Large intestine (tissue), 12 donors: Measurements from ENCODE around the gene RAX2. TPM values are rescaled to one million over a fixed set of nuclear protein-coding genes. Genes with fewer than 3 reads are reported as not detected.
"Not testable (repeated sequence)": the region's sequence is repeated elsewhere in the genome, so short reads cannot be mapped to it uniquely, and the experiment has no call there.

Experiments
- DNase-seq, 2 donors: peaks; one replicate each; pipeline versions ENCODE4 v3.0.0 to v3.0.0-alpha.2; 2013
- H3K27ac ChIP-seq: one replicate; pipeline ENCODE4 v1.5.1; 2013; ENCODE audit warnings: low read length
- H3K27me3 ChIP-seq: 2 replicates; pipeline ENCODE4 v1.6.1; 2013; ENCODE audit warnings: low read length; ENCODE audit not compliant: control insufficient read depth, insufficient read depth
- H3K36me3 ChIP-seq: 2 replicates; pipeline ENCODE4 v1.6.1; 2013; ENCODE audit warnings: low read length; ENCODE audit not compliant: control insufficient read depth, insufficient read depth
- H3K4me1 ChIP-seq: one replicate; pipeline ENCODE4 v1.6.1; 2013; ENCODE audit warnings: low read length; ENCODE audit not compliant: control insufficient read depth, insufficient read depth
- H3K4me3 ChIP-seq: one replicate; pipeline ENCODE4 v1.5.1; 2013; ENCODE audit warnings: low read length
- H3K9me3 ChIP-seq: one replicate; pipeline ENCODE4 v1.6.1; 2013; ENCODE audit warnings: mild to moderate bottlenecking, low read depth, low read length, moderate library complexity; ENCODE audit not compliant: control insufficient read depth
- WGBS: methylation state at CpG from one replicate; pipeline ENCODE4 v1.1.5; 2013; ENCODE audit warnings: low lambda C conversion rate; ENCODE audit not compliant: insufficient coverage; 5-methylcytosine and 5-hydroxymethylcytosine counted together
- long read RNA-seq, 11 donors: transcript quantifications; one replicate each; lab custom pipeline, GENCODE V29; 2026
- polyA plus RNA-seq: library from polyadenylated mRNA; unstranded; fragments of 120-200 nt; gene quantifications from one replicate; pipeline ENCODE4 v1.2.1, GENCODE V29; 2013

The RAX2 gene
- 0.01 TPM for polyA plus RNA-seq
- long read RNA-seq, donor 1, result 0 reads
- long read RNA-seq, donor 2, result 0 reads
- long read RNA-seq, donor 3, result 0 reads
- long read RNA-seq, donor 4, result 0 reads
- long read RNA-seq, donor 5, result 0 reads
- long read RNA-seq, donor 6, result 0 reads
- long read RNA-seq, donor 7, result 0 reads
- long read RNA-seq, donor 8, result 0 reads
- long read RNA-seq, donor 9, result 0 reads
- long read RNA-seq, donor 10, result 0 reads
- long read RNA-seq, donor 11, result 0 reads

DNA sequence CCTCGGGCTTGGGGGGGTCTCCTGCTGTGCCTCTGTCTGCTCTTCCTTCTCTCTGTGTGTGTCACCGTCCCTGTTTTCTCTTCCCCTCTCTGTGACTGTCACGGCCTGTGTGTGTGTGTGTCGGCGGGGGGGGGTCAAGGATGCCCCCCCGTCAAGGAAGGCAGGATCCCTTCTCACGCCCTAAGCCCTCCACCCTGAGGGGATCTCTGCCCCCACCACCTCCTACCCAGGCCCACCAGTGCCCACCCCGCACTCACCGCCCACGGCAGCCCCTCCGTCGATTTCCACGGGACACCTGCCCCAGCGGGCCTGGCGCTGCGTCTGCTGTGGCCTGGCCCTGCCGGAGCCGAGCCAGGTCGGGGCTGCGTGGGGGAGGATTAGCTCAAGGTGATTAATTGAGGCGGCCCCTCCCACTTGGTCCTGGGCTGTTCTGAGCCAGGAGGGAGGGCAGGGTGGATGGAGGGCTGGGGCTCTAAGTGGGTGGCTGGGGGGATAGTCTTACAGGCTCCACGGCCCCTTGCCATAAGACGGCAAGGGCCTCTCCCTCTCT is at the start of gene RAX2:
RAX2 (minus strand) TSS at position 323 of the 550 bp plus-strand sequence. CDS start 486 bp downstream, outside the sequence.
- DNase-seq, result no peak
- H3K27ac ChIP-seq, result no peak within 1 kb of the TSS
- H3K27me3 ChIP-seq, result no peaks in the 10 kb centered on the region
- H3K9me3 ChIP-seq, result no peaks in the 10 kb centered on the region
- no CpG with 5 or more reads among the region's 23 CpGs for WGBS
- H3K4me1 ChIP-seq, result peaks cover 3% of the 10 kb centered on the region
- peaks cover 9% of the 10 kb centered on the region for H3K36me3 ChIP-seq
- no peak within 1 kb of the TSS for H3K4me3 ChIP-seq

DNA sequence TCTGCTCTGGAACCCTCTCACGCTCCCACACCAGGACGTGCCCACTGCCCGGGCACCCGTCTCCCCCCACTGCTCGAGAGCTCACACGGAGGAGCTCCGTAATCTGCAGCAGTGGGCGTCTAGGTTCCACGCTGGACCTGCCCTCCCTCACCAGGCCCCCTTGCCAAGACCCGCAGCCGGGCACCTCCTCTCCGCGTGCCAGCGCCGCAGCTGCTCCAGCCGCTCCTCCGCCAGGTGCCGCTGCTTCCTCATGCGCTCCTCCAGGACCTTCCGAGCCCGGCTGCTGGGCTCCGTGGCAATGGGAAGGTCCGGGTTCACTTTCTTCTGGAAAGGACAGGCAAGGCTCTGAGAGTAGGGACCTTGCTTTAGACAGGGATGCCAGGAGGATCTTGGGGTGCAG is 49.1 kb upstream of the RAX2 start:
- Histone ChIP-seq H3K27ac (no peak overlapping the region), H3K9me3 (no peaks in the 10 kb centered on the region), H3K36me3 (no peaks in the 10 kb centered on the region), H3K4me3 (no peak overlapping the region), H3K4me1 (no peaks in the 10 kb centered on the region), H3K27me3 (peaks cover 7% of the 10 kb centered on the region)
- WGBS, result 100% methylated on average over 1 of the region's 23 CpGs
- no peak for DNase-seq

DNA sequence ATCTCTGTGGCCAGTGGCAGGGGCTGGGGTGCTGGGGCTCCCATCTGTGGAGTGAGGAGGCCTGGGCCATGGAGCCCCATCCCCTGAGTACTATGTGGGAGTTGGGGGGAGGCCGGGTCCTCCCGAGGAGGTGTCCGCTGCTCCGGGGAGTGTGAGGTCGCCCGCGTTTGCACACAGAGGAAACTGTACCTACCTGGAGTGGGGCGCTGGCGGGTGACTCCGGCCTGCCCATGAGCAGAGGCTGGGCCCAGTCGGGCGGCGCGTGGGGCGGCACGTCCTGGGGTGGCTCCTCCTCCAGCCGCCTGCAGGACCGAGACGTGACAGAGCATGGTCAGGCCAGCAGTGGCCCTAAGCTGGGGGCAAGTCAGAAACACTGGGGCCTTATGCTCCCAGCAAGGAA is 48.0 kb upstream of the RAX2 start:
- WGBS, result no CpG with 5 or more reads among the region's 19 CpGs
- DNase-seq, result no peak
- Histone ChIP-seq H3K9me3 (no peaks in the 10 kb centered on the region), H3K36me3 (no peaks in the 10 kb centered on the region), H3K27ac (no peak overlapping the region), H3K27me3 (peaks cover 7% of the 10 kb centered on the region), H3K4me3 (no peak overlapping the region), H3K4me1 (no peaks in the 10 kb centered on the region)

DNA sequence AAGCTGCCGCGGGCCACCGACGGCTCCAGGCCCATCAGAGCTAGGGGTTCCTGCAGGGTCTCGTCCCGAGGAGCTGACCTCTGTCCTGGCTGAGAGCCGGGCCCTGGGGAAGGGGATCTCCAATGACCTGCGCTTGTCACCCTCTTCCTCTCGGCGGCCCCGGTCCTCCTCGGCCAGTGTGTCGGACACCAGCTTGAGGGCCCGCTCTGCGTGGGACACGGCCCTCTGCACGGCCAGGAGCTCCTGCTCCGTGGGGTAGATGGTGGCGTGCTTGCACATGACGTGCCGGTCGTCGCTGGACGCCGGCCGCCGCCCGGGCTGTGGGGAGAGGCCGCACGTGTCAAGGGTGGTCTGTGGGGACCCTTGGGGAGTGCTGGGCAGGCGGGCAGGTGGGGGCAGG is 46.9 kb upstream of the RAX2 start:
- H3K27ac ChIP-seq, result no peak overlapping the region
- no peaks in the 10 kb centered on the region for H3K36me3 ChIP-seq
- no peaks in the 10 kb centered on the region for H3K4me1 ChIP-seq
- DNase-seq, result no peak
- WGBS, result no CpG with 5 or more reads among the region's 31 CpGs
- peaks cover 7% of the 10 kb centered on the region for H3K27me3 ChIP-seq
- H3K9me3 ChIP-seq, result no peaks in the 10 kb centered on the region
- no peak overlapping the region for H3K4me3 ChIP-seq

GRCh38 chr19:3818466-3818865 is 46.4 kb upstream of the RAX2 start:
- Histone ChIP-seq H3K27ac (no peak overlapping the region), H3K9me3 (no peaks in the 10 kb centered on the region), H3K36me3 (no peaks in the 10 kb centered on the region), H3K27me3 (peaks cover 7% of the 10 kb centered on the region), H3K4me1 (no peaks in the 10 kb centered on the region), H3K4me3 (no peak overlapping the region)
- no peak for DNase-seq
- 60% methylated on average over 1 of the region's 11 CpGs for WGBS

GRCh38 chr19:3817761-3818160 is 45.7 kb upstream of the RAX2 start:
- H3K27me3 ChIP-seq, result peaks cover 2% of the 10 kb centered on the region
- H3K9me3 ChIP-seq, result no peaks in the 10 kb centered on the region
- no peak overlapping the region for H3K4me3 ChIP-seq
- H3K4me1 ChIP-seq, result no peaks in the 10 kb centered on the region
- no CpG with 5 or more reads among the region's 8 CpGs for WGBS
- DNase-seq, result no peak
- no peaks in the 10 kb centered on the region for H3K36me3 ChIP-seq
- no peak overlapping the region for H3K27ac ChIP-seq

DNA sequence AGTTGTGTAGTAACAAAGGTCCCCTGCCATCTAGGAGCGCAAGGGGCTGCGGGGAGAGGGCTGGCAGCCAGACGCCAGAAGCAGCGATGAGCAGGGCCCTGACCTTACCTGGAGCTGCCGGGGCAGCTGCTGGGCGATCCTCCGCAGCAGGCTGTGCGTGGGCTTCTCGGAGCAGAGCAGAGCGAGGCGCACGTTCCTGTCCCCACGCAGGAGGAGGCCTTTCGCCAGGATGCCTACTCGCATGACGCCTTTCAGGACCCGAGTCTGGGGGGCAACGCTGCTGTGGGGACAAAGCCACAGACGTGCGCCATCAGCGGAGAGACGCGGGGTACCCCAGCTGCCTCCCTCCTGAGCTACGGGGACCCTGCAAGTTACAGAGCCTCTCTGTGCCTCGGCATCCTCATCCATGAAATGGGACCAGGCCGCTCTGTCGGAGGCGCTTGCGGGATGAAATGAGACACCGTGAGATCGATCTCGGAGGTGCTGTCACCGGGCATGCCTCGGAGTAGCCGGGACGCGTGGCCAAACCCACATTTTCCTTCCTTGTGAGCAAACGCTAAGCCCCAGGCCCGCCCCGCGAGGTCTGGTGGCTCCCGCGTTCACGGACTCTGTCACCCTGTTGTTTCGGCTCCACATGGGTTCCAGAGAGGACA is 44.7 kb upstream of the RAX2 start:
- no peak overlapping the region for H3K4me3 ChIP-seq
- DNase-seq, result no peak
- H3K9me3 ChIP-seq, result no peaks in the 10 kb centered on the region
- no peak overlapping the region for H3K27ac ChIP-seq
- H3K36me3 ChIP-seq, result no peaks in the 10 kb centered on the region
- H3K27me3 ChIP-seq, result no peaks in the 10 kb centered on the region
- H3K4me1 ChIP-seq, result no peaks in the 10 kb centered on the region
- WGBS, result no CpG with 5 or more reads among the region's 45 CpGs

- no CpG with 5 or more reads among the region's 9 CpGs for WGBS
- not testable (repeated sequence) for DNase-seq, H3K4me3 ChIP-seq, H3K27me3 ChIP-seq, H3K9me3 ChIP-seq, H3K27ac ChIP-seq, H3K36me3 ChIP-seq, H3K4me1 ChIP-seq
Measured at GRCh38 chr19:3816148-3816547, 44.1 kb upstream of the RAX2 start.

DNA sequence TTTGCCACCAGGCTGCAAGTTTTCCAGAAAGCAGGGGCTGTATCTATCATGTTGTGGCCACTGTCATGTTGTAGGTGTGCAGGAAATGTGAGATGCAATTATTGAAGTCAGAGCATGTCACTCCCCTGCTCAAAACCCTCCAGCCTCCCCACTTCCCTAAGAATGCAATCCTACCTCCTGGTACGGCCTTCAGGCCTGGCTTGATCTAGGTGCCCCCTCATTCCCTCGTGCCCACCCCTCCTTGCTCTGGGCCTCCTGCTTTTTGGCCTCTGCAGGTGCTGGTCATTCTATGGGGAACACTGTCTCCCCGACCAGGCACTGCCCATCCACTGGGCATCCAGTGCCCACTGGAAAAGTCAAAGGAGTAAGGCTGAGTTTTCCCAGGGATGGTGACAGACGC is 42.6 kb upstream of the RAX2 start:
- Histone ChIP-seq H3K4me1 (no peaks in the 10 kb centered on the region), H3K27me3 (no peaks in the 10 kb centered on the region), H3K27ac (no peak overlapping the region), H3K36me3 (no peaks in the 10 kb centered on the region), H3K9me3 (peaks cover 2% of the 10 kb centered on the region), H3K4me3 (no peak overlapping the region)
- no peak for DNase-seq
- 80% methylated on average over 1 of the region's 4 CpGs for WGBS

- Histone ChIP-seq H3K4me3 (no peak overlapping the region), H3K27ac (no peak overlapping the region), H3K27me3 (no peaks in the 10 kb centered on the region), H3K36me3 (no peaks in the 10 kb centered on the region), H3K9me3 (peaks cover 4% of the 10 kb centered on the region), H3K4me1 (no peaks in the 10 kb centered on the region)
- DNase-seq, result no peak
- WGBS, result no CpG with 5 or more reads among the region's 22 CpGs
Measured at GRCh38 chr19:3813473-3814392, 41.7 kb upstream of the RAX2 start.
